HUES6 (cell line): Measurements from ENCODE around the gene ATG7.
"Not testable (repeated sequence)": the region's sequence is repeated elsewhere in the genome, so short reads cannot be mapped to it uniquely, and the experiment has no call there.

Experiments
- H3K27ac ChIP-seq: 2 replicates; pipeline ENCODE4 v1.7.0; 2013; ENCODE audit warnings: low read depth, mild to moderate bottlenecking, low read length, inconsistent platforms
- H3K27me3 ChIP-seq: 2 replicates; pipeline ENCODE4 v1.6.1; 2013; ENCODE audit warnings: low read length; ENCODE audit not compliant: control insufficient read depth, insufficient read depth
- H3K36me3 ChIP-seq: 2 replicates; pipeline ENCODE4 v1.6.1; 2013; ENCODE audit warnings: low read length; ENCODE audit not compliant: control insufficient read depth, insufficient read depth
- H3K4me1 ChIP-seq: 2 replicates; pipeline ENCODE4 v1.6.1; 2013; ENCODE audit warnings: low read length; ENCODE audit not compliant: control insufficient read depth, insufficient read depth
- H3K4me3 ChIP-seq: 2 replicates; pipeline ENCODE4 v1.5.1; 2013; ENCODE audit warnings: low read depth, low read length
- H3K9ac ChIP-seq: one replicate; pipeline ENCODE4 v1.6.1; 2013; ENCODE audit warnings: mild to moderate bottlenecking, low read length
- H3K9me3 ChIP-seq: 2 replicates; pipeline ENCODE4 v1.6.1; 2013; ENCODE audit warnings: low read depth, low read length; ENCODE audit not compliant: control insufficient read depth, insufficient read depth

The ATG7 gene

GRCh38 chr3:11328196-11328945, 56.2 kb downstream of the ATG7 start:
- no peaks in the 10 kb centered on the region for H3K9me3 ChIP-seq
- H3K27ac ChIP-seq: no peak overlapping the region
- no peaks in the 10 kb centered on the region for H3K27me3 ChIP-seq
- no peaks in the 10 kb centered on the region for H3K4me1 ChIP-seq
- H3K4me3 ChIP-seq: no peak overlapping the region
- no peak overlapping the region for H3K9ac ChIP-seq
- peaks cover 13% of the 10 kb centered on the region for H3K36me3 ChIP-seq

- Histone ChIP-seq H3K9me3 (no peaks in the 10 kb centered on the region), H3K36me3 (peaks cover 9% of the 10 kb centered on the region), H3K4me3 (no peak overlapping the region), H3K27ac (no peak overlapping the region), H3K4me1 (no peaks in the 10 kb centered on the region), H3K27me3 (no peaks in the 10 kb centered on the region), H3K9ac (no peak overlapping the region)
Measured at GRCh38 chr3:11329777-11330176, 57.6 kb downstream of the ATG7 start.

- Histone ChIP-seq H3K9me3 (no peaks in the 10 kb centered on the region), H3K27ac (no peak overlapping the region)
Measured at GRCh38 chr3:11331101-11331500, 58.9 kb downstream of the ATG7 start.

GRCh38 chr3:11335056-11335608, 62.9 kb downstream of the ATG7 start:
- Histone ChIP-seq H3K9me3 (no peaks in the 10 kb centered on the region), H3K36me3 (no peaks in the 10 kb centered on the region), H3K27ac (no peak overlapping the region), H3K4me1 (no peaks in the 10 kb centered on the region), H3K27me3 (no peaks in the 10 kb centered on the region), H3K4me3 (no peak overlapping the region), H3K9ac (no peak overlapping the region)

More at GRCh38 chr3:11331101-11331500, 58.9 kb downstream of the ATG7 start:
- Histone ChIP-seq H3K4me3 (no peak overlapping the region), H3K9ac (no peak overlapping the region), H3K27me3 (no peaks in the 10 kb centered on the region), H3K36me3 (peaks cover 6% of the 10 kb centered on the region; the same call in 1 of the 2 replicates), H3K4me1 (no peaks in the 10 kb centered on the region)

- Histone ChIP-seq H3K4me3 (no peak overlapping the region), H3K9me3 (no peaks in the 10 kb centered on the region), H3K9ac (no peak overlapping the region), H3K36me3 (peaks cover 3% of the 10 kb centered on the region; the same call in 1 of the 2 replicates), H3K27ac (no peak overlapping the region), H3K27me3 (no peaks in the 10 kb centered on the region), H3K4me1 (no peaks in the 10 kb centered on the region)
Measured at GRCh38 chr3:11339541-11339940, 67.3 kb downstream of the ATG7 start.

DNA sequence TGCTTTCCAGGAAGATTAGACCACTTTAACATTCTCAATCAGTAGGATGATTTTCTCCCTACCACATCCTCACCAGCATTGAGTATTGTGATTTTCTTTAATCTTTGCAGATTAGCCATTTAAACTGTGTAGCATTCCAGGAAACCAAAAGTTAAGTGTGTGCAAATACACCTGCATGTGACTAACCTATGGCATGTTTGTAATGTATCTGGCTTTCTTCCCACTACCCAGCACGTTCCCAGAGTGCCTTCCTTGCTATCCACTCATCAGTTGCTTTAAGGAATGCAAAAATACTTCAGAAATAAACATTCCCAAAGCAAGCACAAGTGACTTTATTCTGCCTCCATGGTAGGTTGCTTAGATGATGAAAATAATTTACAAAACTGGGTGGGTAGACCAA, 74.2 kb downstream of the ATG7 start:
- Histone ChIP-seq H3K27me3 (no peaks in the 10 kb centered on the region), H3K9me3 (peaks cover 5% of the 10 kb centered on the region; the same call in 1 of the 2 replicates), H3K36me3 (peaks cover 16% of the 10 kb centered on the region), H3K27ac (no peak overlapping the region), H3K4me1 (no peaks in the 10 kb centered on the region), H3K4me3 (no peak overlapping the region), H3K9ac (no peak overlapping the region)

DNA sequence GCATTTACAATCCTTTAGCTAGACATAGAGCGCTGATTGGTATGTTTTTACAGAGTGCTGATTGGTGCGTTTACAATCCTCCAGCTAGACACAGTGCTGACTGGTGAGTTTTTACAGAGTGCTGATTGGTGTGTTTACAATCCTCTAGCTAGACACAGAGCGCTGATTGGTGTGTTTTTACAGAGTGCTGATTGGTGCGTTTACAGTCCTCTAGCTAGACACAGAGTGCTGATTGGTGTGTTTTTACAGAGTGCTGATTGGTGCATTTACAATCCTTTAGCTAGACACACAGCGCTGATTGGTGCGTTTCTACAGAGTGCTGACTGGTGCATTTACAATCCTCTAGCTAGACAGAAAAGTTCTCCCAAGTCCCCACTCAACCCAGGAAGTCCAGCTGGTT, 76.7 kb downstream of the ATG7 start:
- not testable (repeated sequence) for H3K27me3 ChIP-seq, H3K27ac ChIP-seq, H3K4me3 ChIP-seq, H3K9me3 ChIP-seq, H3K9ac ChIP-seq, H3K4me1 ChIP-seq
- H3K36me3 ChIP-seq: peaks cover 16% of the 10 kb centered on the region

DNA sequence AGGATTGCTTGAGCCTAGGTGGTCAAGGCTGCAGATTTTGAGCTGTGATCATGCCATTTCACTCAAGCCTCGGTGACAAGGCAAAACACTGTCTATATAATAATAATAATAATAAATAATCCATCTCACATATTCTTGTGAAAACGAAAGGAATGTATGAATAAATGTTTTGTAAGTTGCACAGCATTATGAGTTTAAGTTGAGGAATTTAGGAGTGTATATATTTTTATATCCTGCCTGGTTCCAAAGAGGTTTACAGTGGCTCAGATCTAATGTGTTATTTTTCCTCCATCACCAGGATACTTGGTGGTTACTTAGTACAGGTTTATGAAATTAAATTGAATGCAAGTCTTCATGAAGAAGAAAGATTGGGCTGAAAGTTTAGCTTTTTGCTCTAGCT, 77.2 kb downstream of the ATG7 start:
- no peaks in the 10 kb centered on the region for H3K4me1 ChIP-seq
- peaks cover 5% of the 10 kb centered on the region; the same call in 1 of the 2 replicates for H3K9me3 ChIP-seq
- no peak overlapping the region for H3K27ac ChIP-seq
- H3K36me3 ChIP-seq: peaks cover 13% of the 10 kb centered on the region
- no peak overlapping the region for H3K4me3 ChIP-seq
- H3K9ac ChIP-seq: no peak overlapping the region
- no peaks in the 10 kb centered on the region for H3K27me3 ChIP-seq

DNA sequence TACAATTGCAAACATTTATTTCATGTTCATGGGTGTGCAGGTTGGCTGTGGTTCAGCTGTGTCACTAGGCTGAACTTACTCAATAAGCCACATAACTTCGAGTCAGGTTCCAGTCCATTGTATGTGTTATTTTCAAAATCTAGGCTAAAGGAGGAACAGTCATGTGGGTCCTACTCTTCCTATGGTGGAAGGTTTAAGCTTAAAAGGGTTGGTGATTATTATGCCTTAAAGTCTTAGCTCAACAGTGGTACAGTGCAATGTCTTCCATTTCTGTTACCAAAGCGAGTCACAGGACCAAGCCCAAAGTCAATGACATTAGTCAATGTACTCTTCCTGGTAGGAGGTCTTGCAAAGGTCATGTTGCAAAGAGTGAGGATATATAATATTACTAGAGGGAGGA, 78.2 kb downstream of the ATG7 start:
- Histone ChIP-seq H3K27ac (no peak overlapping the region), H3K4me3 (no peak overlapping the region), H3K9ac (no peak overlapping the region), H3K36me3 (peaks cover 13% of the 10 kb centered on the region), H3K4me1 (no peaks in the 10 kb centered on the region), H3K9me3 (peaks cover 5% of the 10 kb centered on the region; the same call in 1 of the 2 replicates), H3K27me3 (no peaks in the 10 kb centered on the region)

DNA sequence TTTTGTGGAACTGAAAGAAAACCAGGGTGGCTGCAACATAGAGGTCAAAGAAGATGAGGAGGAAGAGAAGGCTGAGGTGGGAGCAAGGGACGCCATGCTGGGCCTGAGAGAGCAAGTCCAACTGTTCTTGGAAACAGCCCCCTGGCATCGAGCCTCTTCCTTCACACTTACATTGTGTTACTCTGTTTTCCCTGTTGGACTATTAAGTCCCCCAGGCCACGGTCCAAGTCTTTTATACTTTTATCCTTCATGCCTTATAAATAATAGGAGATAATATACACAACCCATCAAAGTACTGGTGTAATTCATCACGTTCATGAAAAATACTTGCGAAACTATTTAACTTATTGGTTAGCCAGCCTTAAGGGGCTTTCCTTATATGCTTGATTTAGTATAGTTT, 79.3 kb downstream of the ATG7 start:
- H3K9me3 ChIP-seq: peaks cover 5% of the 10 kb centered on the region; the same call in 1 of the 2 replicates
- no peak overlapping the region for H3K9ac ChIP-seq
- H3K4me3 ChIP-seq: no peak overlapping the region
- H3K4me1 ChIP-seq: no peaks in the 10 kb centered on the region
- no peaks in the 10 kb centered on the region for H3K27me3 ChIP-seq
- H3K27ac ChIP-seq: no peak overlapping the region
- H3K36me3 ChIP-seq: peaks cover 13% of the 10 kb centered on the region

DNA sequence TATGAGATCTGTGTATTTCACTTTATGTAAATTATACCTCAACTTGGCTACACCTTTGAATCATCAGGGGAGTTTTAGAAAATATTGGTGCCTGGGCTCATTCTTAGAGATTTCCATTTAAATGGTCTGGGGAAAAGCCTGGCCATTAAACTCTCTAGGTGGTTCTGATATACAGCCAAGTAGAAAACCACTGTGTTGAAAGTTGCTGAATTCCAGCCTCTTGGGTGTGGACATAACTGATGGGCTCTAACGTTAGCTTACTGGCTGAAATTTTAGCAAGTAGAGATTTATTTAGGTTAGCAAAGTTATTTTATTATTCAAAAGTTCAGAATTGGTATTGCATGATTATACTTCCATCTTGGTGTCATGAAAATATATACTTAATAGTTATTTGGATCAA, 84.1 kb downstream of the ATG7 start:
- Histone ChIP-seq H3K27ac (no peak overlapping the region), H3K4me1 (no peaks in the 10 kb centered on the region), H3K4me3 (no peak overlapping the region), H3K9ac (no peak overlapping the region), H3K9me3 (no peaks in the 10 kb centered on the region), H3K36me3 (peaks cover 12% of the 10 kb centered on the region), H3K27me3 (no peaks in the 10 kb centered on the region)
